GM19328 (cell line): ENCODE measurements around the gene TH.
"Not testable (repeated sequence)": the region's sequence is repeated elsewhere in the genome, so short reads cannot be mapped to it uniquely, and the experiment has no call there.

Experiments used
- ATAC-seq: cut with Tn5 transposase; IDR thresholded peaks from one replicate; pipeline ENCODE4 v1.9.1; 2021; ENCODE audit warnings: mild to moderate bottlenecking, moderate library complexity; ENCODE audit not compliant: unreplicated experiment

Gene TH

GRCh38 chr11:2179516-2179915 is 7.9 kb upstream of the TH start:
- ATAC-seq = no peak

GRCh38 chr11:2178906-2179494 is 7.4 kb upstream of the TH start:
- no peak for ATAC-seq

- ATAC-seq = not testable (repeated sequence)
These were observed 6.6 kb upstream of the TH start for GRCh38 chr11:2178055-2178773.

- ATAC-seq = no peak
These were observed 5.5 kb upstream of the TH start for GRCh38 chr11:2177076-2177475.

GRCh38 chr11:2176389-2176900 is 4.8 kb upstream of the TH start:
- ATAC-seq = no peak

- no peak for ATAC-seq
These were observed 4.0 kb upstream of the TH start for GRCh38 chr11:2175659-2176058.

- no peak for ATAC-seq
These were observed 2.7 kb upstream of the TH start for GRCh38 chr11:2174361-2174760.

GRCh38 chr11:2173761-2174160 is 2.1 kb upstream of the TH start:
- no peak for ATAC-seq

- no peak for ATAC-seq
These were observed 1.6 kb upstream of the TH start for GRCh38 chr11:2173150-2173693.

GRCh38 chr11:2172676-2173075 is 1.1 kb upstream of the TH start:
- no peak for ATAC-seq

- ATAC-seq = no peak
These were observed 1.7 kb downstream of the TH start for GRCh38 chr11:2169626-2170570.

GRCh38 chr11:2169005-2169378 is 2.6 kb downstream of the TH start:
- ATAC-seq = no peak

GRCh38 chr11:2168286-2169004 is 3.2 kb downstream of the TH start:
- no peak for ATAC-seq

- ATAC-seq = no peak
These were observed 4.2 kb downstream of the TH start for GRCh38 chr11:2167141-2168045.

- no peak for ATAC-seq
These were observed 5.3 kb downstream of the TH start for GRCh38 chr11:2166091-2166851.

GRCh38 chr11:2165571-2165970 is 6.0 kb downstream of the TH start:
- no peak for ATAC-seq

- no peak for ATAC-seq
These were observed 6.6 kb downstream of the TH start for GRCh38 chr11:2164861-2165555.

GRCh38 chr11:2164081-2164480 is 7.5 kb downstream of the TH start:
- ATAC-seq = no peak
